Activated naive CD4-positive, alpha-beta T cell treated with anti-CD3 and anti-CD28 coated beads for 36 hours (primary cell): ENCODE data around the gene ARHGEF28. TPM values are rescaled to one million over a fixed set of nuclear protein-coding genes. Genes with fewer than 3 reads are reported as not detected.

Experiments used
- CTCF ChIA-PET: fragments of 350-600 bp; sonication (Branson Sonifier 250); formaldehyde crosslinking; loops from one replicate; lab custom pipeline; 2021; ENCODE audit warnings: antibody characterized with exemption; lab: Charles Lee
- DNase-seq: peaks from one replicate; pipeline ENCODE4 v3.0.0-alpha.2; 2020
- H3K27ac Mint-ChIP-seq: one replicate; pipeline ENCODE4 v1.8.0; 2021; ENCODE audit warnings: mild to moderate bottlenecking, mixed read lengths
- H3K27me3 Mint-ChIP-seq: one replicate; pipeline ENCODE4 v1.8.0; 2021; ENCODE audit warnings: low read depth, mixed read lengths
- H3K36me3 Mint-ChIP-seq: one replicate; pipeline ENCODE4 v1.8.0; 2021; ENCODE audit warnings: low read depth, mixed read lengths
- H3K4me1 Mint-ChIP-seq: one replicate; pipeline ENCODE4 v1.8.0; 2021; ENCODE audit warnings: low read depth, mixed read lengths
- H3K4me3 Mint-ChIP-seq: one replicate; pipeline ENCODE4 v1.8.0; 2021; ENCODE audit warnings: mild to moderate bottlenecking, moderate library complexity, mixed read lengths
- H3K9me3 Mint-ChIP-seq: one replicate; pipeline ENCODE4 v1.8.0; 2021; ENCODE audit warnings: mixed read lengths
- intact Hi-C: fragments of 100-400 bp; cut with micrococcal nuclease; formaldehyde crosslinking; loops from one replicate; pipeline ENCODE4 v1.15.1; 2023
- total RNA-seq, 2 experiments: library from RNA; stranded (reverse); gene quantifications; one replicate each; pipeline ENCODE4 v1.2.3, GENCODE V29; 2021

ARHGEF28 gene
- total RNA-seq, 2 experiments from 2014 or later: not detected

DNA sequence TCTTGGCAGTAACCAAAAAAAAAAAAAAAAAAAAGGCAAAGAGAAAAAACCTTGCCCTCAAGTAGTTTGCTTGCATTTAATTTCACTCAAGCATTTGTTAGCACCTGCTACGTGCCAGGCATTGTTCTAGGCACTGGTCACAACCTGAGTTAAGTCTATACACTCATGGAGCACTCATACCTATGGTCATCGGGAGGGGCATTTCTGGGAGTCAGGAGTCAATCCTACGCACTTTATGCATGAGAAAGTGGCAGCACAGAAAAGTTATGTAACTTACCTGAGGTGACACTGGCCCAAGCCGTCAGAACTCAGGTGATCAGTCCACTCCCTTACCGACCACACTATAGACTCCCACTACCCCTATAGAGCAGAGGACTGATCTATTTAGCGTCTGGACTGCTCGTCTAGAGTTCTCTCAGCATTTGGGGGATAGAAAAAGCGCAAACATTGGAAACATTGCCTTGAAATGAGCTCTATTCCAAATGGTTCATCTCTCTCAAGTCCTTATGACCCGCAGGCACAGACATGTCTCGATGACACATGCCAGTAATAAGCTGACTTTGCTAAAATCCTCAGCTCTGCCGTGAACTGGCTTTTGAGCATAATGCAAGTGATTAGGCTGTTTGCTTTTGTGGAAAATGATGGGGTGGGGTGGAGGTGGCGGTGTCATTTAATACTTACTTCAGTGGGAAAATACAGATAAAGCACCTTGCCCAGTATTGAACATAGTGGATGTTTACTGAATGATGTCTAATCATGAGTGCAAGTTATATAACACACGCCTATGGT is 160.2 kb downstream of the ARHGEF28 start:
- H3K4me1 Mint-ChIP-seq: no peaks in the 10 kb centered on the region
- CTCF ChIA-PET: interaction anchor here (2.4 kb wide), 1 partner anchor 195 kb away, joined by 11 read pairs; no protein-coding TSS in a partner anchor

DNA sequence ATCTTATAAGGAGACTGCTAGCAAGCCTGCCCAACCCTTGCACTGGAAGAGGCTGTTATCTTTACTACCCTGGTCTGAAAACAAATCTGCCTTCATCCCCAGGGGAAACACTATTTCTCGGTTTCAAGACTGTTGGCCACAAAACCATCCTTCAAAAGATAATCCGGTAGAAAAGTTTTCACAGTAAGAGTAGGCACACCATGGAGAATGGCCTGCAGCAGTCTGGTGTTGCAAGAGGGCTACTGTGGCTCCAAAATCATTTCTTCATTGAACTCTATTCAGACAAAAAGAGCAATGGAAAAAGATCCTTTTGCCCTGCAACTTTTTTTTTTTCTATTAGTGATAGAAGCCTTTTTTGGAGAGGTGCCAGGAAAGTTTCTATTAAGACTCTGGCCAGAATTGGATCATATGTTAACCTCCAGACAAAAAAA is 163.9 kb downstream of the ARHGEF28 start:
- Mint-ChIP-seq H3K4me1 (no peaks in the 10 kb centered on the region), H3K27ac (no peak overlapping the region), H3K36me3 (no peaks in the 10 kb centered on the region), H3K27me3 (peaks cover 32% of the 10 kb centered on the region), H3K4me3 (no peak overlapping the region), H3K9me3 (no peaks in the 10 kb centered on the region)
- DNase-seq: no peak
- intact Hi-C loops: loop anchor here (5.0 to 10.0 kb wide), 2 partner anchors 708 to 855 kb away; partner anchors contain the start of gene ENC1
- CTCF ChIA-PET: interaction anchor here (1.2 to 7.8 kb wide), 3 partner anchors 23 to 199 kb away, joined by 3 to 155 read pairs (median 5); no protein-coding TSS in a partner anchor

More for the DNA sequence above, 160.2 kb downstream of the ARHGEF28 start:
- Mint-ChIP-seq H3K9me3 (no peaks in the 10 kb centered on the region), H3K36me3 (no peaks in the 10 kb centered on the region), H3K27ac (no peak overlapping the region), H3K27me3 (peaks cover 16% of the 10 kb centered on the region), H3K4me3 (no peak overlapping the region)
- DNase-seq: no peak
- intact Hi-C loops: no loop called here

DNA sequence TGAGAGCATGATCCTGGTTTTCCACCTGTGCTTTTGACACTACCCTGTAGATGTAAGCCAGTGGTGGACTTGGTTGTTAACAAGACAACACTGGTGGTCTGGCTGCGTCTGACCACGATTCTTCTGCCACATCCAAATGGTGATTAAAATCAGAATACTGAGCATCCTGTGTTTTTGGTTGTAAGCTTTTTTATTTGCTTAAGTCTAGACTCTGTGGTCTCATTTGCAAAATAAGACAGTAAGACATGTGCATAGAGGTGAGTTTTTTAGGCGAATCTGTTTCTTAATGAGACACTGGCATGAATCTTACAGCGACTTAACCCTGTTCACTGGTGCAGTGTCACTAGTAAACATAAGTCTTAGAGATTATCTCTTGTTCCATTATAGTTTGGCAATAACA is 165.4 kb downstream of the ARHGEF28 start:
- intact Hi-C loops: loop anchor here (5.0 to 10.0 kb wide), 2 partner anchors 709 to 853 kb away; partner anchors contain the start of gene ENC1
- no peak for DNase-seq
- peaks cover 35% of the 10 kb centered on the region for H3K27me3 Mint-ChIP-seq
- no peak overlapping the region for H3K4me3 Mint-ChIP-seq
- H3K36me3 Mint-ChIP-seq: no peaks in the 10 kb centered on the region
- H3K27ac Mint-ChIP-seq: no peak overlapping the region
- CTCF ChIA-PET: interaction anchor here (1.0 to 7.8 kb wide), 4 partner anchors 10 to 200 kb away, joined by 3 to 155 read pairs (median 5); no protein-coding TSS in a partner anchor
- H3K4me1 Mint-ChIP-seq: peaks cover 4% of the 10 kb centered on the region
- H3K9me3 Mint-ChIP-seq: no peaks in the 10 kb centered on the region

DNA sequence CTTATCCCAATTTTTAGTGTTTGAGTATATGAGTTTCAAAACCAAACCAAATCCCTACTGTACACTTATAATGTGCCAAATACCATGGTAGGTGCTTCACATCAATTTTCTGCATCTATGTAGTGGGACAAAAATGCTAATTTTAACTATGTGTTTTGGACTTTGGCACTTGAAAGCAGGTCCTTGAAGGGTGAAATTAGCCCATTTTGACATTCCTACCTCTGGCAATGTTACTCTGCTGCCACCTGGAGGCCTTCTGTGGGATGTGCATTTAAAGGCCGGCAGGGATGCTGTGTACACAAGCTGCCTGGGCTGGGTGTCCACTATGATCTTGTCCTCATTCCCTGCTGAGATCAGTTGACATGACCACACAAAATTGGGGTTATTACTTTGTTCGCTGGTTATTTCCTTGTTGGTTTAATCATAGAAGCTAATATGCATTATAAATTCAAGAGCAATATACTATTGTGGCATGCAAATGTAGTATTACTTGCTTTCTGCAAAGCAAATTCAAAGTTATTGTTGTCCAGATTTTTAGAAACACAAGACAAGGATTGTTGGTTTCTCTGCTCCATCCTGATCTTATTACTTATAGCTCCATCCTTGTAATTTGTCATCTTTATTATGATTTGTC is 166.8 kb downstream of the ARHGEF28 start:
- Mint-ChIP-seq H3K9me3 (no peaks in the 10 kb centered on the region), H3K4me1 (peaks cover 9% of the 10 kb centered on the region), H3K27ac (no peak overlapping the region), H3K27me3 (peaks cover 30% of the 10 kb centered on the region), H3K36me3 (no peaks in the 10 kb centered on the region), H3K4me3 (no peak overlapping the region)
- intact Hi-C loops: loop anchor here (1.0 to 10.0 kb wide), 4 partner anchors 202 to 852 kb away; partner anchors contain the start of gene ENC1
- CTCF ChIA-PET: interaction anchor here (0.5 to 7.8 kb wide), 13 partner anchors 9 to 1175 kb away, joined by 3 to 155 read pairs (median 4); no protein-coding TSS in a partner anchor
- peak; percentile 80 for DNase-seq

DNA sequence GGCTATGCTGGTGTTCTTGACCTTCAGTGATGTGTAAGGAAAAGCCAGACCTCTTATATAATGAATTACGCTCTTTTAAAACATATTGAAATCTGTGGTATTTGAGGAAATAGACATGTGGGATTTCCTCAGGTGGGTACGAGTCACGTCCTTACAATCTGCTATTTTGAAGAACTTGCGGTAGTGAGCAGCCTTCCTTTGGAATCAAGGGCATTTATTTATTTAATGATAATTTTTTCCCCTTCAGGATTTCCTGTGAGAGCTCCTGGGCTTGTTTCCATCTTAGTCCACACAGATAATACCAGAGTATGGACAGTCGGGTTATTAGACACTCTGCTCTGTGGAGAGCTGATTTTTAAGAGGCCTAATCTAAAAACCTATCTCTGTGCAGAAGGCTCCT is 167.9 kb downstream of the ARHGEF28 start:
- H3K36me3 Mint-ChIP-seq: no peaks in the 10 kb centered on the region
- H3K27me3 Mint-ChIP-seq: peaks cover 35% of the 10 kb centered on the region
- no peaks in the 10 kb centered on the region for H3K9me3 Mint-ChIP-seq
- no peak overlapping the region for H3K4me3 Mint-ChIP-seq
- no peak overlapping the region for H3K27ac Mint-ChIP-seq
- DNase-seq: no peak
- intact Hi-C loops: loop anchor here (5.0 to 10.0 kb wide), 2 partner anchors 712 to 851 kb away; partner anchors contain the start of gene ENC1
- peaks cover 9% of the 10 kb centered on the region for H3K4me1 Mint-ChIP-seq
- CTCF ChIA-PET: interaction anchor here (1.0 to 7.8 kb wide), 2 partner anchors 19 to 203 kb away, joined by 3 to 155 read pairs; no protein-coding TSS in a partner anchor

DNA sequence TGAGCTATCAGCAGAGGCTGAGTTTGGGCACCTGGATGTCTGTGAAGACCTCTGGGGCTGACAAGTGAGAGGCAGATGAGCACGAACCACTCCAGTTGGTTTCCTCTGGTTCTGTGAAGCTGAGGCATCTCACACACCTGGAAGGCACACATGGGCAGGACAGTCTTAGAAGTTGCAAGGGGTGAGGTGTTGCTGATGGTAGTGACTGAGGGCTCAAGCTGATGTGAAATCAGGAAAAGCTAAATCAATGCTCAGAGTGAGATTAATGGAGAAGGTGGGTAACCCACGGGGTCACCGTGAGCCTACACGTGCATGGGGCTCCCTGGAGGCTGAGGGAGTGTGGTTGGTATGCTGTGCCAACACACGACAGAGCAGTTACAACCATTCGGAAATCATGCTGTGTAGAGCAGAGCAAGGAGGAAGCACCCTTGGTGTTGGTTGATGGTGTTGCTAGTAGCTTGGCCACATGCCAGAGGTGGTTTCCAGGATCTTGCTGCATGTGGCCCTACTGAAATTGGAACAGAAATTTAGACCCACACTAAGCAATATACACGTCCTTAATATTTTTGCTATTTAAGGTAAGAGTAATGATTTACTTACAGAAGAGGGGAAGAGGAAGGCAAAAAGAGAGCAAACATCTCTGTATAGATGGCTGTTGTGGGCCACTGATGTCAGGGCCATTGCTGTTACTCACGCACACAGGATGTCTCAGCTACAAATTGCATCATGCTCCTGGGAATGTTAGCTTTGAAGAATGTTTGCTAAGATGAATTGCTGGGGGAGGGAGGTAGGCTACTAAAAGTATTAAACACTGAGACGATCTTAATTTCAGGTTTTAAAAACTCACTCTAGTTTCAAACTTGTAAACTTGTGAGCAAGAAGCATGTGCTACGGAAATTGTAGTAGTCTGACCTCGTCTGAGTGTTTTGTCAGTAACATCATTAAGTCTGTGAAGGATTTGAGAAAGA is 170.5 kb downstream of the ARHGEF28 start:
- Mint-ChIP-seq H3K4me3 (no peak overlapping the region), H3K27ac (peak overlapping the region; percentile 7), H3K4me1 (peaks cover 9% of the 10 kb centered on the region), H3K36me3 (no peaks in the 10 kb centered on the region), H3K27me3 (peaks cover 44% of the 10 kb centered on the region), H3K9me3 (no peaks in the 10 kb centered on the region)
- intact Hi-C loops: loop anchor here (10.0 kb wide), 1 partner anchor 848 kb away; the partner anchor contains the start of gene ENC1
- CTCF ChIA-PET: interaction anchor here (7.8 kb wide), 1 partner anchor 205 kb away, joined by 155 read pairs; no protein-coding TSS in a partner anchor
- peak; percentile 53 for DNase-seq

DNA sequence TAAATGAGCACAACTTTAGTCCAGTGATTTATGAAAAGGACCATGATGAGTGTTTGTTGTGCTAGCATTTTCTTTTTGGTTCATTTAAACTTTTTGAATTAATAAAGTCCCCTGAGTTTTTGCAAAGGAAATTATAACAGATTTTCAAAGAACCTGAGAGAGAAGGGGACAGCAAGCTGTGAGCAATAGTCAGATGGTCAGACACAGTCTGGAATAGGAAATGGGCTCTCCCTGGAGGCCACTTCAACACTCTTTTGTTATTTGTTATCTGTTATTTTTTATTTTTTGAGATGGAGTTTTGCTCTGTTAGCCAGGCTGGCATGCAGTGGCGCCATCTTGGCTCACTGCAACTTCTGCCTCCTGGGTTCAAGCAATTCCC is 171.1 kb downstream of the ARHGEF28 start:
- H3K27ac Mint-ChIP-seq: no peak overlapping the region
- no peak for DNase-seq
- H3K27me3 Mint-ChIP-seq: peaks cover 45% of the 10 kb centered on the region
- intact Hi-C loops: loop anchor here (10.0 kb wide), 1 partner anchor 848 kb away; the partner anchor contains the start of gene ENC1
- H3K9me3 Mint-ChIP-seq: no peaks in the 10 kb centered on the region
- H3K4me1 Mint-ChIP-seq: peaks cover 9% of the 10 kb centered on the region
- CTCF ChIA-PET: interaction anchor here (7.8 kb wide), 1 partner anchor 206 kb away, joined by 155 read pairs; no protein-coding TSS in a partner anchor
- H3K4me3 Mint-ChIP-seq: no peak overlapping the region
- no peaks in the 10 kb centered on the region for H3K36me3 Mint-ChIP-seq

DNA sequence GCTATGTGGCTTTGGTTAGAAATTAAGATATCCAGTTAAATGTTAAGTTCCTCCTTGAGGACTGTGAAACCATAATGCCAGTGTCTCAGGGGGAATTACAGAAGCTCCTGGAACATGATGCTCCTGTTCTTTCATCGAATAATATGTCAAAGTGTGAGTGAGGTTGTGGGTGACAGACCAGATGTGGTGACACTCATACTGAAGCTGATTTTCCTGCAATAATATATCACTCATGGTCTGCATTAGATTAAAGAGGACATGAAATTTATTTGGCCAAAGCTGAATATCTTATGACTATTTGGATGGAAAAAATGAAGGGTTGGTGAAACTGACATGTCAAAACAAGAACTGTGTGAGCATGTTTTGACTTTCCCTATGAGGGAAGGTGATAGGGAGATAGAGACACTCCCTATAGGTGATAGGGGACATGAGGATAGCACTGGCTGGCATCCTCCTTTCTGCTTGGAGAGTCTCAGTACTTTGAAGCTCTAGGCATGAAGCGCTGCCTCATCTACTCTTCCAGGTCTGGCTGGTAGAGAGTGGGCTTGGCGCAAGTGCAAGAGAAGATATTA is 173.5 kb downstream of the ARHGEF28 start:
- Mint-ChIP-seq H3K27me3 (peaks cover 41% of the 10 kb centered on the region), H3K4me3 (no peak overlapping the region), H3K36me3 (no peaks in the 10 kb centered on the region), H3K4me1 (peaks cover 9% of the 10 kb centered on the region), H3K27ac (peak overlapping the region; percentile 2), H3K9me3 (no peaks in the 10 kb centered on the region)
- DNase-seq: no peak
- intact Hi-C loops: loop anchor here (10.0 kb wide), 1 partner anchor 845 kb away; the partner anchor contains the start of gene ENC1
- CTCF ChIA-PET: interaction anchor here (0.8 to 1.3 kb wide), 3 partner anchors 208 to 260 kb away, joined by 3 to 4 read pairs (median 3); no protein-coding TSS in a partner anchor

DNA sequence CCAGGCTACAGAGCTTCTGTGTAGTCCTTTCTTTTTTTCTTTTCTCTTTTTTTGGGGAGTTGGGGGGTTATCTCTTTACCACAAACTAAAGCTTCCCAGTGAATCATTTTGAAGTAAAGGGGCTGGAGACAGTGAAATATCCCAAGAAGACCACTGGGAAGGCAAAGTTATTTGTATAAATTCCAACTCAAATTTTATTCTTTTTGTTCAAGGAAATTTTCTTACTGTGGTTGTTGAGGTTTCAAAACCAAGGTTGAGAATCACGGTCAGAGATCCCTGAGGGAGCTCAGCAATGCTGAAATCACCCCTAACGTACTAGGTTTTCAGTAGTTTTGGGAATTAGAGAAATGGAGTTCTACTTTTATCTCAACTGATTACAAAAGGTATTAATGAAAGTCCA is 175.7 kb downstream of the ARHGEF28 start:
- H3K4me3 Mint-ChIP-seq: no peak overlapping the region
- H3K9me3 Mint-ChIP-seq: no peaks in the 10 kb centered on the region
- no peak overlapping the region for H3K27ac Mint-ChIP-seq
- intact Hi-C loops: no loop called here
- CTCF ChIA-PET: interaction anchor here (0.6 to 1.2 kb wide), 2 partner anchors 10 to 16 kb away, joined by 3 read pairs; no protein-coding TSS in a partner anchor
- peaks cover 3% of the 10 kb centered on the region for H3K4me1 Mint-ChIP-seq
- H3K27me3 Mint-ChIP-seq: peaks cover 37% of the 10 kb centered on the region
- DNase-seq: no peak
- no peaks in the 10 kb centered on the region for H3K36me3 Mint-ChIP-seq

DNA sequence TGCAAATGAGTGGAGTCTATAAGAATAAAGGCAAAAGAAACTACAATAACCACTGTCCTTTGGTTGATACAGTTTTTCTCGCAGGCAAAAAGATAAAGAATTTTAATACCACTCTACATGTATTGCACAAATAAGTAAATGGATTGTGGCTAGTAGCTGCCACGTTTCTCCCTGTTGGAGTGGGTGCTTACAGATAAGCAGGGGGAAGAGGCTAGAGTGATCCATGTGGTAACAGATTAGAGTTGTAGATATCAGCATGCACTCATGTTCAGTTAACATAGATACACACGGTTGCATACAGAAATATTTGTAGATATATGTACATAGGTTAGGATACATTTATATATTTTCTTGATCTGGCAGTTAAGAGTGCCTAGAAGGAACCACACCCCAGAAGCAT is 179.5 kb downstream of the ARHGEF28 start:
- peaks cover 24% of the 10 kb centered on the region for H3K27me3 Mint-ChIP-seq

DNA sequence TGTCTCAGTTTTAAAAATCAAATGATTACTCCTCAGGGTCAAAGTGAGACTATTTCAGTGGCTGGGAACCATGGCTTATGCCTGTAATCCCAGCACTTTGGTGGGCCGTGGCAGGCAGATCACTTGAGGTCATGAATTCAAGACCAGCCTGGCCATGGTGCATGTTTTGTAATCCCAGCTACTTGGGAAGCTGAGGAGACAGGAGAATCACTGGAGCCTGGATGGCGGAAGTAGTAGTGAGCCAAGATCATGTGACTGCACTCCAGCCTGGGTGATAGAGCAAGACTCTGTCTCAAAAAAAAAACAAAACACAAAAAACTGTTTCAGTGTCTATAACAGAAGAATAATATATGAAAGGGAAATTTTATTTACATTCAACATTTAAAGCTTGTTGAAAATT is 182.9 kb downstream of the ARHGEF28 start:
- DNase-seq: no peak
- no peak overlapping the region for H3K27ac Mint-ChIP-seq
- no peaks in the 10 kb centered on the region for H3K36me3 Mint-ChIP-seq
- no peaks in the 10 kb centered on the region for H3K9me3 Mint-ChIP-seq
- CTCF ChIA-PET: interaction anchor here (0.7 to 2.3 kb wide), 2 partner anchors 16 to 218 kb away, joined by 3 to 5 read pairs; no protein-coding TSS in a partner anchor
- no peak overlapping the region for H3K4me3 Mint-ChIP-seq
- no peaks in the 10 kb centered on the region for H3K4me1 Mint-ChIP-seq
- H3K27me3 Mint-ChIP-seq: peaks cover 10% of the 10 kb centered on the region
- intact Hi-C loops: no loop called here

More for the DNA sequence above, 179.5 kb downstream of the ARHGEF28 start:
- intact Hi-C loops: no loop called here
- Mint-ChIP-seq H3K36me3 (no peaks in the 10 kb centered on the region), H3K9me3 (no peaks in the 10 kb centered on the region), H3K4me1 (no peaks in the 10 kb centered on the region), H3K4me3 (no peak overlapping the region), H3K27ac (no peak overlapping the region)
- DNase-seq: no peak
- CTCF ChIA-PET: no interaction called here
